NB4 (cell line): Measurements from ENCODE around the gene SLC6A18.

ENCODE experiments used
- CTCF ChIP-seq: IDR thresholded peaks from one replicate; pipeline ENCODE4 v1.5.1; 2012; ENCODE audit warnings: low read depth, low read length
- MYC ChIP-seq: IDR thresholded peaks from 2 replicates; pipeline ENCODE4 v1.6.1; 2011; ENCODE audit warnings: low read depth, low read length
- POLR2A ChIP-seq: IDR thresholded peaks from 2 replicates; pipeline ENCODE4 v1.6.1; 2011; ENCODE audit warnings: mild to moderate bottlenecking; ENCODE audit not compliant: insufficient read length; ENCODE audit errors: extremely low read depth

- TF ChIP-seq CTCF (no peak), POLR2A (no peak), MYC (no peak)
Observed at GRCh38 chr5:1195439-1195838, 29.7 kb upstream of the SLC6A18 start.
